ENCODE results near the gene MRM2. TPM values are rescaled to one million over a fixed set of nuclear protein-coding genes. Genes with fewer than 3 reads are reported as not detected.

Gene MRM2
- total and polyA plus RNA-seq, 4 donors: 9.7 to 14.9 (median 11.8) TPM

DNA sequence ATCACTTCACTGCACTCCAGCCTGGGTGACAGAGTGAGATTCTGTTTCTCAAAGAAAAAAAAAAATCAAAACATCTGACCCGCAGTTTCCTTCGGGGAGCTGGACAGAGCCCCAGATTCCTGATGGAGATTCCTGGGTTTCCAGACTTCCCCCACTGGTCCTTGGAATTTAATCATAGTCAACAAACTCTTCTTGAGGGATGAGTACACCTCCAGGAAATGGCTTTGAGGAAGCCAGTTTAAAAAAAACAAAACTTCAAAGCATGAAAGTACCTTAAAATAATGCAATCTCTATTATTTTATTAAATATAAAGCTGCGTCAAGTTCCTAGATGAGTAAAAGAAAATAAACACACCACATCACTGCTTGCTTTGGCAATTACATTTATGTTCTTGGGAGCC, 8.1 kb downstream of the MRM2 start:
- Histone ChIP-seq H3K4me1 (ENCODE audit: control insufficient read depth in 4 of 4, insufficient read depth in 4 of 4, low read length in 3 of 4) (peaks cover 0 to 17% (median 16%) of the 10 kb centered on the region in 4 donors), H3K36me3 (ENCODE audit: control insufficient read depth in 4 of 4, insufficient read depth in 3 of 4, low read depth in 1 of 4, low read length in 3 of 4) (peaks cover 2 to 40% (median 21%) of the 10 kb centered on the region in 4 donors)
- WGBS: 91% methylated on average over 3 of the region's 3 CpGs

More for the DNA sequence above, 8.1 kb downstream of the MRM2 start:
- H3K9me3 ChIP-seq (ENCODE audit: control insufficient read depth in 4 of 4, low read length in 3 of 4): no peaks in the 10 kb centered on the region
- no peak overlapping the region for H3K4me3 ChIP-seq (ENCODE audit: low read depth in 1 of 3, low read length in 3 of 3)
- no peak overlapping the region for H3K9ac ChIP-seq (ENCODE audit: low read depth in 1 of 2, low read length in 2 of 2)
- TF ChIP-seq YY1 (IDR thresholded peaks at IDR 0.05) (no peak), RAD21 (IDR thresholded peaks at IDR 0.05) (no peak), EGR1 (IDR thresholded peaks at IDR 0.05; ENCODE audit: low read depth in 2 of 2) (no peak), TAF1 (conservative IDR thresholded peaks at IDR 0.05) (no peak), JUND (IDR thresholded peaks at IDR 0.05) (no peak), ZBTB33 (IDR thresholded peaks at IDR 0.05) (no peak), HNF4G (IDR thresholded peaks at IDR 0.05) (no peak), FOXA2 (IDR thresholded peaks at IDR 0.05) (no peak), NR2F2 (IDR thresholded peaks at IDR 0.05) (no peak), GABPA (IDR thresholded peaks at IDR 0.05 in 1 of 2, conservative IDR thresholded peaks at IDR 0.05 in 1 of 2) (no peak), RXRA (IDR thresholded peaks at IDR 0.05) (no peak), ATF3 (IDR thresholded peaks at IDR 0.05) (no peak), REST (IDR thresholded peaks at IDR 0.05) (no peak), FOXA1 (IDR thresholded peaks at IDR 0.05) (no peak), SP1 (IDR thresholded peaks at IDR 0.05) (no peak), HNF4A (conservative IDR thresholded peaks at IDR 0.05) (no peak)
- TF ChIP-seq, protein P1, sequence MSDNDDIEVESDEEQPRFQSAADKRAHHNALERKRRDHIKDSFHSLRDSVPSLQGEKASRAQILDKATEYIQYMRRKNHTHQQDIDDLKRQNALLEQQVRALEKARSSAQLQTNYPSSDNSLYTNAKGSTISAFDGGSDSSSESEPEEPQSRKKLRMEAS (IDR thresholded peaks at IDR 0.05): no peak
- TF ChIP-seq, protein P2, sequence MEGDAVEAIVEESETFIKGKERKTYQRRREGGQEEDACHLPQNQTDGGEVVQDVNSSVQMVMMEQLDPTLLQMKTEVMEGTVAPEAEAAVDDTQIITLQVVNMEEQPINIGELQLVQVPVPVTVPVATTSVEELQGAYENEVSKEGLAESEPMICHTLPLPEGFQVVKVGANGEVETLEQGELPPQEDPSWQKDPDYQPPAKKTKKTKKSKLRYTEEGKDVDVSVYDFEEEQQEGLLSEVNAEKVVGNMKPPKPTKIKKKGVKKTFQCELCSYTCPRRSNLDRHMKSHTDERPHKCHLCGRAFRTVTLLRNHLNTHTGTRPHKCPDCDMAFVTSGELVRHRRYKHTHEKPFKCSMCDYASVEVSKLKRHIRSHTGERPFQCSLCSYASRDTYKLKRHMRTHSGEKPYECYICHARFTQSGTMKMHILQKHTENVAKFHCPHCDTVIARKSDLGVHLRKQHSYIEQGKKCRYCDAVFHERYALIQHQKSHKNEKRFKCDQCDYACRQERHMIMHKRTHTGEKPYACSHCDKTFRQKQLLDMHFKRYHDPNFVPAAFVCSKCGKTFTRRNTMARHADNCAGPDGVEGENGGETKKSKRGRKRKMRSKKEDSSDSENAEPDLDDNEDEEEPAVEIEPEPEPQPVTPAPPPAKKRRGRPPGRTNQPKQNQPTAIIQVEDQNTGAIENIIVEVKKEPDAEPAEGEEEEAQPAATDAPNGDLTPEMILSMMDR (IDR thresholded peaks at IDR 0.05; ENCODE audit: low read depth, low read length, missing input control): no peak
- DNase-seq (ENCODE audit: low spot score): no peak
- no peak overlapping the region for H3K27ac ChIP-seq (ENCODE audit: low read depth in 1 of 2, low read length in 2 of 2)
- H3K27me3 ChIP-seq (ENCODE audit: control insufficient read depth in 4 of 4, insufficient read depth in 4 of 4, low read length in 3 of 4): no peaks in the 10 kb centered on the region
